Measurements from ENCODE around the gene ARRDC2. TPM values are rescaled to one million over a fixed set of nuclear protein-coding genes. Genes with fewer than 3 reads are reported as not detected.

Gene ARRDC2
- total RNA-seq, 1 donor from 2014 or later = 2.8 TPM

- Mint-ChIP-seq H3K4me1 (ENCODE audit: unreplicated experiment) (no peaks in the 10 kb centered on the region), H3K4me3 (ENCODE audit: unreplicated experiment) (no peak overlapping the region), H3K9me3 (ENCODE audit: unreplicated experiment) (no peaks in the 10 kb centered on the region), H3K27me3 (ENCODE audit: unreplicated experiment) (peaks cover 10% of the 10 kb centered on the region), H3K27ac (ENCODE audit: unreplicated experiment) (no peak overlapping the region), H3K36me3 (ENCODE audit: low read depth, unreplicated experiment) (no peaks in the 10 kb centered on the region)
- peak; percentile 22 for TF ChIP-seq CTCF (IDR thresholded peaks at IDR 0.05; ENCODE audit: unreplicated experiment)
- peak; percentile 33 for DNase-seq (ENCODE audit: low spot score)
Observed at GRCh38 chr19:18063463-18063862, 55.5 kb downstream of the ARRDC2 start.

Other genes starting within 250 kb of the ARRDC2 start
- gene B3GNT3, start 213.0 kb upstream of the ARRDC2 start, total RNA-seq (ENCODE audit: unreplicated experiment) = 0.77 TPM
- 0.36 TPM for gene INSL3, start 186.7 kb upstream of the ARRDC2 start, total RNA-seq (ENCODE audit: unreplicated experiment)
- 30.9 TPM for gene JAK3, start 160.2 kb upstream of the ARRDC2 start, total RNA-seq (ENCODE audit: unreplicated experiment)
- 2,048 TPM for gene RPL18A, start 148.3 kb upstream of the ARRDC2 start, total RNA-seq (ENCODE audit: unreplicated experiment)
- gene SLC5A5, start 136.2 kb upstream of the ARRDC2 start, total RNA-seq (ENCODE audit: unreplicated experiment) = not detected
- gene CCDC124, start 75.2 kb upstream of the ARRDC2 start, total RNA-seq (ENCODE audit: unreplicated experiment) = 68.2 TPM
- gene KCNN1, start 41.1 kb upstream of the ARRDC2 start, total RNA-seq (ENCODE audit: unreplicated experiment) = 19.3 TPM
- not detected for gene IL12RB1, start 78.8 kb downstream of the ARRDC2 start, total RNA-seq (ENCODE audit: unreplicated experiment)
- 3.9 TPM for gene MAST3, start 89.6 kb downstream of the ARRDC2 start, total RNA-seq (ENCODE audit: unreplicated experiment)
- 28.0 TPM for gene PIK3R2, start 145.0 kb downstream of the ARRDC2 start, total RNA-seq (ENCODE audit: unreplicated experiment)
- not detected for gene IFI30, start 165.6 kb downstream of the ARRDC2 start, total RNA-seq (ENCODE audit: unreplicated experiment)
- 17.7 TPM for gene MPV17L2, start 185.0 kb downstream of the ARRDC2 start, total RNA-seq (ENCODE audit: unreplicated experiment)
- 3.1 TPM for gene RAB3A, start 195.9 kb downstream of the ARRDC2 start, total RNA-seq (ENCODE audit: unreplicated experiment)
- 0.85 TPM for gene PDE4C, start 218.3 kb downstream of the ARRDC2 start, total RNA-seq (ENCODE audit: unreplicated experiment)

All from endothelial cell (in vitro differentiated cells).